Breast epithelium (tissue), 4 donors: ENCODE data around the gene TTLL10. TPM values are rescaled to one million over a fixed set of nuclear protein-coding genes. Genes with fewer than 3 reads are reported as not detected.

Experiments used
- DNase-seq, 2 donors: peaks; one replicate each; pipeline ENCODE4 v3.0.0-alpha.2; 2019; ENCODE audit warnings: low spot score in 2 of 2
- H3K27ac ChIP-seq, 2 donors: fragments of 200-600 bp; sonication (generic) in 1 of 2; one replicate each; pipeline ENCODE4 v1.5.1; 2016 to 2019; ENCODE audit warnings: mild to moderate bottlenecking in 1 of 2
- H3K27me3 ChIP-seq, 2 donors: fragments of 200-600 bp; sonication (generic) in 1 of 2; one replicate each; pipeline versions ENCODE4 v1.5.1 to v1.6.0; 2017 to 2019; ENCODE audit warnings: control low read depth in 1 of 2, mild to moderate bottlenecking in 1 of 2
- H3K36me3 ChIP-seq: fragments of 200-600 bp; one replicate; pipeline ENCODE4 v1.5.1; 2019
- H3K4me1 ChIP-seq, 2 donors: fragments of 200-600 bp; sonication (generic); one replicate each; pipeline ENCODE4 v1.5.1; 2016 to 2019; ENCODE audit warnings: control low read depth in 1 of 2
- H3K4me3 ChIP-seq, 3 donors: fragments of 200-600 bp; sonication (generic); 1 replicate in 2 of 3; 2 replicates in 1 of 3; pipeline ENCODE4 v1.5.1; 2016 to 2019; ENCODE audit warnings: mild to moderate bottlenecking in 3 of 3, moderate library complexity in 2 of 3
- H3K9me3 ChIP-seq, 2 donors: fragments of 200-600 bp; sonication (generic) in 1 of 2; one replicate each; pipeline ENCODE4 v1.5.1; 2016 to 2019; ENCODE audit warnings: control low read depth in 1 of 2
- CTCF ChIP-seq, 3 donors: fragments of 450-650 bp; IDR thresholded peaks; one replicate each; pipeline ENCODE4 v1.5.1; 2016 to 2017; ENCODE audit warnings: antibody characterized with exemption in 3 of 3, mild to moderate bottlenecking in 3 of 3, moderate library complexity in 3 of 3
- POLR2A ChIP-seq: fragments of 450-650 bp; IDR thresholded peaks from one replicate; pipeline ENCODE4 v1.6.1; 2016; ENCODE audit warnings: antibody characterized with exemption, mild to moderate bottlenecking, moderate library complexity
- POLR2AphosphoS5 ChIP-seq, 3 donors: sonication (generic); formaldehyde crosslinking; IDR thresholded peaks; one replicate each; pipeline ENCODE4 v1.6.1; 2017; ENCODE audit warnings: antibody characterized with exemption in 3 of 3
- intact Hi-C: fragments of 100-400 bp; cut with DNase I; formaldehyde crosslinking; loops from one replicate; pipeline ENCODE4 v1.15.1; 2023; ENCODE audit warnings: low total_unique reads
- total RNA-seq, 3 donors: library from RNA; depleted of rRNA; stranded (reverse); fragments of >200 nt; gene quantifications; one replicate each; pipeline ENCODE4 v1.1.0, GENCODE V29; 2016

TTLL10 gene
- total RNA-seq, 3 donors from 2014 or later, result 0.15 to 0.33 (median 0.16) TPM

DNA sequence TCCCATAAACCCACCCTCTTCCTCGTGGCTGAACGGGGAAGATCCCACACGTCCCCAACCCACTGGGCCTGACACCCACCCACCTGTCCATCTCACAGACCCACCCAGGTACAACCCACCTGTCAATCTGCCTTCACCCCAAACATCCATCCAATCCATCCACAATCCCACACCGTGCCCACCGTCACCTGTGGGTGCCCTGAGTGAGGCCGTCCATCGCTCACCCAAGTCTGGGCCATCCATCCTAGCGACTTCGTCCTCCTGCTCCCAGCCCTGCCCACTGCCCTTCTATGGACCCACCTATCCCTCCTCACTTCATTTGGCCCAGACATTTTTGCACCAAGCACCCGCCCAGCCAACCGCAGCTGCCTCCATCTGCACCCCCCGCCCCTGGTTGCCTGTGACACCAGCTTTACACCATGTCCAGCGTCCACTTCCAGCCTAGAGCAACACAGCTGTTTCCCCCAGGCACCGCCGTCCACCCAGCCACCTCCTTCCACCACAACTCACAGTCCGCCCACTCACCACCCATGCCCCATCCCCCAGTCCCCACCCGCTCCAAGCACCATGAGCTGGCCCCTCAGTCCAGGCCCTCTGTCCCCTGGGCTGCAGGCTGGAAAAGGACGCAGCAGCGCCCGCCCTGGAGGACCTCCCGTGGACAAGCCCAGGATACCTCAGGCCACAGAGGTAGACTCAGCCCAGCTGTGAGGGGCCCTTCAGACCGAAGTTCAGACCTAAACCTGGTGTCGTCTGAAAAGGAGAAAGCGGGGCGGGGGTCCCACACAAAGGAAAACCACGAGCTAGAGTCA lies 7.7 kb downstream of the TTLL10 start:
- TF ChIP-seq POLR2AphosphoS5 (IDR thresholded peaks at IDR 0.05), result no peak
- no peak for TF ChIP-seq POLR2A
- no peak for TF ChIP-seq CTCF (IDR thresholded peaks at IDR 0.05)
- Histone ChIP-seq H3K36me3 (no peaks in the 10 kb centered on the region), H3K4me1 (no peaks in the 10 kb centered on the region), H3K27ac (peak overlapping the region in 1 of 2 donors; percentile 19), H3K4me3 (no peak overlapping the region), H3K27me3 (no peaks in the 10 kb centered on the region), H3K9me3 (no peaks in the 10 kb centered on the region)
- intact Hi-C loops, result no loop called here
- no peak for DNase-seq

DNA sequence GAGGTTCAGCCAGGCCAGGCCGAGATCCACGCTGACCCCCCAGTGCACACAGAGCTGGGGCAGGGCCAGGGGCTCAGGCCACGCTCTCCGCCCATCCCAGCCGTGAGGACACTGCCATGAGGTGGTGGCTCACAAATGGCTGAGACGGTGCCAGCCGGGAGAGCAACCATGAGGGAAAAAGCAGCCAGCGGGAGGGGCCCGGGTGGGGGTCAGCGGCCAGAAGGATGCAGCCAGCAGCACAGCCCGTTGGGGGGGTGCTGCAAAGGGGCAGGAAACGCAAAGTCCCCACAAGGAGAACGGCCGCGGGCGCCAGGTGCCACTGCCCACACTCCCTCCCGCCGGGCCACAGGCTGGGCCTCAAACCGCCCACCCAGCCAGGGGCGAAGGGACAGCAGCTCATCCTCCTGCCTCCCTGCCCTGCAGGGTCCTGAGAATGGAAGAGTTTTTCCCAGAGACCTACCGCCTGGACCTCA lies 8.3 kb downstream of the TTLL10 start:
- intact Hi-C loops, result no loop called here
- Histone ChIP-seq H3K4me1 (no peaks in the 10 kb centered on the region), H3K36me3 (no peaks in the 10 kb centered on the region), H3K4me3 (peak overlapping the region in 1 of 3 donors; percentile 40), H3K27me3 (no peaks in the 10 kb centered on the region), H3K27ac (peak overlapping the region in 1 of 2 donors; percentile 19), H3K9me3 (no peaks in the 10 kb centered on the region)
- no peak for DNase-seq
- no peak for TF ChIP-seq CTCF (IDR thresholded peaks at IDR 0.05)
- no peak for TF ChIP-seq POLR2AphosphoS5 (IDR thresholded peaks at IDR 0.05)
- no peak for TF ChIP-seq POLR2A

DNA sequence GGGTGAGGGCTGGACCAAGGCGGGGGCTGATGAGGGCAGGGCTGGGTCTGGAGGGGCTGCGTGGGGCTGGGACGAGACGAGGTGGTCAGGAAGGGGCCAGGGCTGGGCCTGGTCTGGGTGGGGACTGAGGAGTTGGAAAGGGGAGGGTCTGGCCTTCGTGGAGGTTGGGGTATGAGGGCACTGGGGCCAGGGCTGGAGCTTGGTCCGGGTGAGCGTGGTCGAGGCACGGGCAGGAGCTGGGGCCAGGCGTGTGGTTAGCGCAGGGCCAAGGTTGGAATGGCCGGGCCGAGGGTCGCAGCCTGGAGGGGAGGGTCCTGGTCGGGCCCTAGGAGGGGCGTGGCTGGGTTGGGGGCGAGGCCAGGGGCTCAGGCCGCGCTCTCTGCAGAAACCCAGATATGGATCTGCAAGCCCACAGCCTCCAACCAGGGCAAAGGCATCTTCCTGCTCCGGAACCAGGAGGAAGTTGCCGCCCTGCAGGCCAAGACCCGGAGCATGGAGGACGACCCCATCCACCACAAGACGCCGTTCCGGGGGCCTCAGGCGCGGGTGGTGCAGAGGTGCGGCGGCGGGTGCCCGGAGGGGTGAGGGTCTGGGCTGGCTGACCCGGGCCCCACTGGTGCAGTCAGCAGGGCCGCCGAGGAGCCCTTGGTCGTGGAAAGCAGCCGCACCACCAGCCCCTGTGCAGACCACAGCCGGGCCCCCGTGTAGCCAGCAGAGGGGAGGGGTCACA lies 9.0 kb downstream of the TTLL10 start:
- H3K4me3 ChIP-seq, result peak overlapping the region in 1 of 3 donors; percentile 40
- intact Hi-C loops, result no loop called here

DNA sequence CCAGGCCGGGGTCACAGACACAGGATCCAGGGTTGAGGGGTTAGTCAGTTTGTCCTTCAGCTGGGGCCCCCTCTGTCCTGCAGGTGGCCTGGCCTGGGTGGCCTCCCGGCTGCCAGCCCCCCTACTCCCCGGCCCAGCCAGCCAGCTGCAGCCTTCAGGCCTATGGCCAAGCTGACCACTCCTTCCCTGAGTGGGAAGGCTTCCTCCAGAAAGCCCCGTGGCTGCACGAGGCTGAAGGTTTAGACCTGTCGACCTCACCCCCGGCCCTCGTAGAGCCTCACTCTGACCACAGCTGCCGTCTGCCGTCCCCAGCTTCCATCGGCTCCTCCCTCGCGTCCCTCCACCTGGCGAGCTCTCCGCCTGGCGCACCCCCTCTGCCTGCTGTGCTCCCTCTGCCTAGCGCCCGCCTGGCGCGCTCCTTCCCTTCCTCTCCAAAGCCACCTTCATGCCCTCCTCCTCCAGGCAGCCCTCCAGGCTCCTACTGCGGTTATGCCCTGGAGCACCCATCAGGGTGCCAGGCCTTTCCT lies 9.6 kb downstream of the TTLL10 start:
- DNase-seq, result no peak

More for the DNA sequence above, 9.0 kb downstream of the TTLL10 start:
- no peak for TF ChIP-seq POLR2AphosphoS5 (IDR thresholded peaks at IDR 0.05)
- no peak for TF ChIP-seq POLR2A
- TF ChIP-seq CTCF (IDR thresholded peaks at IDR 0.05), result no peak
- Histone ChIP-seq H3K9me3 (no peaks in the 10 kb centered on the region), H3K36me3 (no peaks in the 10 kb centered on the region), H3K27me3 (no peaks in the 10 kb centered on the region), H3K4me1 (no peaks in the 10 kb centered on the region), H3K27ac (peak overlapping the region in 1 of 2 donors; percentile 61)
- no peak for DNase-seq

More for the DNA sequence above, 9.6 kb downstream of the TTLL10 start:
- intact Hi-C loops, result no loop called here
- Histone ChIP-seq H3K27me3 (no peaks in the 10 kb centered on the region), H3K4me3 (peak overlapping the region in 1 of 3 donors; percentile 40), H3K36me3 (no peaks in the 10 kb centered on the region), H3K9me3 (no peaks in the 10 kb centered on the region), H3K4me1 (no peaks in the 10 kb centered on the region), H3K27ac (peak overlapping the region in 1 of 2 donors; percentile 61)
- TF ChIP-seq POLR2AphosphoS5 (IDR thresholded peaks at IDR 0.05) (no peak), CTCF (IDR thresholded peaks at IDR 0.05) (no peak), POLR2A (no peak)
